Kidney (tissue), 14 donors: ENCODE data around the gene EFCAB14. TPM values are rescaled to one million over a fixed set of nuclear protein-coding genes. Genes with fewer than 3 reads are reported as not detected.

Experiments
- DNase-seq, 5 donors: peaks; one replicate each; pipeline ENCODE4 v3.0.0-alpha.2; 2013 to 2020
- FAIRE-seq: peaks from 2 replicates; lab custom pipeline; 2012; peaks lifted over from hg19 to GRCh38; lab: Jason Lieb, UNC
- H3K27ac ChIP-seq, 2 donors: one replicate each; pipeline ENCODE4 v1.7.0; 2013; ENCODE audit warnings: low read depth in 2 of 2, low read length in 2 of 2, inconsistent platforms in 1 of 2
- H3K27me3 ChIP-seq: one replicate; pipeline ENCODE4 v1.7.1; 2013; ENCODE audit warnings: low read length, inconsistent platforms; ENCODE audit not compliant: control insufficient read depth, insufficient read depth
- H3K36me3 ChIP-seq, 3 donors: one replicate each; pipeline versions ENCODE4 v1.7.0 to v1.7.1; 2013; ENCODE audit warnings: low read length in 3 of 3, control low read depth in 1 of 3, inconsistent platforms in 1 of 3; ENCODE audit not compliant: insufficient read depth in 3 of 3, control insufficient read depth in 2 of 3
- H3K4me1 ChIP-seq, 3 donors: one replicate each; pipeline versions ENCODE4 v1.7.0 to v1.7.1; 2013; ENCODE audit warnings: low read length in 3 of 3, inconsistent platforms in 1 of 3, low read depth in 1 of 3; ENCODE audit not compliant: control insufficient read depth in 2 of 3, insufficient read depth in 2 of 3
- H3K4me3 ChIP-seq, 3 donors: one replicate each; pipeline versions ENCODE4 v1.7.0 to v1.8.1; 2013; ENCODE audit warnings: low read length in 3 of 3, control low read depth in 1 of 3, inconsistent platforms in 1 of 3
- H3K9ac ChIP-seq, 3 donors: one replicate each; pipeline versions ENCODE4 v1.7.0 to v1.7.1; 2013; ENCODE audit warnings: low read length in 3 of 3, control low read depth in 1 of 3, inconsistent platforms in 1 of 3
- H3K9me3 ChIP-seq, 3 donors: one replicate each; pipeline versions ENCODE4 v1.7.0 to v1.7.1; 2013; ENCODE audit warnings: low read length in 3 of 3, control low read depth in 1 of 3, inconsistent platforms in 1 of 3; ENCODE audit not compliant: control insufficient read depth in 2 of 3, insufficient read depth in 1 of 3
- intact Hi-C: fragments of 100-400 bp; cut with DNase I; formaldehyde crosslinking; loops from one replicate; pipeline ENCODE4 v1.11.1; 2022
- polyA plus RNA-seq: library from polyadenylated mRNA; stranded (reverse); fragments of 350-450 nt; fragmentation: Illumina TruSeq; extraction: RNeasy Lipid Tissue Mini Kit (QIAGEN cat#74804); gene quantifications from one replicate; pipeline ENCODE4 v1.2.3, GENCODE V29; 2014; ENCODE audit warnings: low read depth, low replicate concordance; ENCODE audit not compliant: insufficient read depth
- total RNA-seq: library from RNA; stranded (reverse); fragmentation: NEBNext Ultra II Directional; extraction: Animal tissue kit (Norgen Biotek cat#: 25700); gene quantifications from one replicate; pipeline ENCODE4 v1.2.1, GENCODE V29; 2021
- TF ChIP-seq, protein P1 (sequence below): IDR thresholded peaks from 3 replicates; pipeline ENCODE4 v1.5.1; 2012; ENCODE audit warnings: mild to moderate bottlenecking, moderate library complexity, borderline replicate concordance; ENCODE audit not compliant: insufficient read depth; ENCODE audit errors: extremely low read depth
- donor health status: control.
- donor health status: control.
- donor health status: control.
- donor health status: control.
- donor health status: control.
- donor health status: DM: yes; HTN: yes; CAD: no.
- donor health status: Normal renal cell carcinoma (clear cell type).

EFCAB14 gene
- total and polyA plus RNA-seq, 2 donors from 2014 or later: 48.1 to 129 TPM

DNA sequence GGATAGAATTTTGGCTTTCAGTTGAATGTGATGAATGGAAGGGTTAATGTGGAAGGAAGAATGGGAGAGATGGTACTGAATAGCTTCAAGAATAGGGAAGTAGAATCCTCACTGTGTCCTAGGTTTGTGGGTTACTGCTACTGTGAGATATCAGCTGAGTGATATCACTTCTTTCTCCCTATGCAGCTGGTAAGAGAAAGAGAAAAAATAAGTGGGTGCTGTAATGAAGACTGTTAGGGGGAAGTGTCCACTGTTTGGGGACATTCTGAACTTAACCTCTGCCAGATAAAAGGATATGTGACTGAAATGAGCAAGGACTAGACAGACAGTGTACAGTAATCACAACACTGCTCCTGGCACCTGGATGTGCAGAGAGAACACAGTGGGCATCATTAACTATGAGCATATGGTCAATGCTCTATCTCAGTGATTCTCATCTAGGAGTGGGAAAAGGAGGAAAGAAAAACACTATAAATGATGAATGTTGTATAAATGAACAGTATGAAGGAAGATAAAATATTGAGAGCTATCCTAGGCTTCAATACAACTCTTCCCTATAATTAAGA, 76.7 kb downstream of the EFCAB14 start:
- Histone ChIP-seq H3K36me3 (peaks cover 0 to 5% (median 5%) of the 10 kb centered on the region in 3 donors), H3K9me3 (no peaks in the 10 kb centered on the region), H3K4me3 (no peak overlapping the region), H3K27me3 (no peaks in the 10 kb centered on the region), H3K9ac (no peak overlapping the region), H3K27ac (no peak overlapping the region), H3K4me1 (peaks cover 0 to 3% (median 0%) of the 10 kb centered on the region in 3 donors)
- no peak for DNase-seq
- TF ChIP-seq, protein P1, sequence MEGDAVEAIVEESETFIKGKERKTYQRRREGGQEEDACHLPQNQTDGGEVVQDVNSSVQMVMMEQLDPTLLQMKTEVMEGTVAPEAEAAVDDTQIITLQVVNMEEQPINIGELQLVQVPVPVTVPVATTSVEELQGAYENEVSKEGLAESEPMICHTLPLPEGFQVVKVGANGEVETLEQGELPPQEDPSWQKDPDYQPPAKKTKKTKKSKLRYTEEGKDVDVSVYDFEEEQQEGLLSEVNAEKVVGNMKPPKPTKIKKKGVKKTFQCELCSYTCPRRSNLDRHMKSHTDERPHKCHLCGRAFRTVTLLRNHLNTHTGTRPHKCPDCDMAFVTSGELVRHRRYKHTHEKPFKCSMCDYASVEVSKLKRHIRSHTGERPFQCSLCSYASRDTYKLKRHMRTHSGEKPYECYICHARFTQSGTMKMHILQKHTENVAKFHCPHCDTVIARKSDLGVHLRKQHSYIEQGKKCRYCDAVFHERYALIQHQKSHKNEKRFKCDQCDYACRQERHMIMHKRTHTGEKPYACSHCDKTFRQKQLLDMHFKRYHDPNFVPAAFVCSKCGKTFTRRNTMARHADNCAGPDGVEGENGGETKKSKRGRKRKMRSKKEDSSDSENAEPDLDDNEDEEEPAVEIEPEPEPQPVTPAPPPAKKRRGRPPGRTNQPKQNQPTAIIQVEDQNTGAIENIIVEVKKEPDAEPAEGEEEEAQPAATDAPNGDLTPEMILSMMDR: no peak
- intact Hi-C loops: no loop called here
- FAIRE-seq: no peak

DNA sequence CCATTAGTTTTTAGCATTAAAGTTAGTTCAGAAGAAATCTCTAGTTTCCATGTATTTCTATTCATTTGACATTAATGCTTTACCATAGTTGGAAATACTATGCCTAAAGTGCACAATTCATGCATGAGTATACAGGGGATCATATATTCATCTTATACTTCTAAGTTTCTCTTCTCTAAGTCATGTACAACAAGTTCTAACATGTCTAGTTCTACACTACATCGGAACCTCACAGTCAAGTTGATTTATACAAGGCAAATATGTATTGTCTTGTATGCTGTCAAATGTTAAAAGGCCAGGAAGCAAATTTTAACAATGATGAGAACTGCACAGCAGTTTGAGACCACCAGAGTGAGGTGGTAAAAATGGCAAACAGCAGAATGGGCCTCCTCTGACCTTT, 79.4 kb downstream of the EFCAB14 start:
- H3K27me3 ChIP-seq: no peaks in the 10 kb centered on the region
- no peak overlapping the region for H3K27ac ChIP-seq
- intact Hi-C loops: no loop called here
- no peak overlapping the region for H3K4me3 ChIP-seq
- H3K9ac ChIP-seq: no peak overlapping the region
- TF ChIP-seq, protein P1: no peak
- H3K36me3 ChIP-seq: peaks cover 6 to 25% (median 14%) of the 10 kb centered on the region in 3 donors
- no peak for DNase-seq
- no peaks in the 10 kb centered on the region for H3K9me3 ChIP-seq
- H3K4me1 ChIP-seq: peaks cover 0 to 3% (median 0%) of the 10 kb centered on the region in 3 donors
- FAIRE-seq: no peak

DNA sequence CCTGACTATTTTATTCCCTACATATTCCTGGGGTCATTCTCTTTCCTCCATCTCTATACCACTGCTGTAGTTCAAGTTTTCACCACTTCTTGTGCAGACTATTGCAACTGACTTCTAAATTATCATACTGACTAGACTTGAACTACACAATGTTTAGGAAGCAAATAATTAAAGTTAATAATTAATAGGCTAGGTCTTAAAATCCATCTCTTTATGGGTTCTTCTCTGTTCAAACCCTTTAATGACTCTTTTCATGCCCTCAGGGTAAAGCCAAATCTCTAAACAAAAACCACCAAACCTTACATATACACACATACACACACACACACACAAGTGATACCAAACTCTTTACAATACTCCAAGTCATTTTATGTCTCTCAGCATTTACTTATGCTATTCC, 80.0 kb downstream of the EFCAB14 start:
- H3K9ac ChIP-seq: no peak overlapping the region
- H3K4me1 ChIP-seq: peaks cover 0 to 3% (median 0%) of the 10 kb centered on the region in 3 donors
- DNase-seq: peak in 2 of 5 donors; percentile 25
- no peak overlapping the region for H3K4me3 ChIP-seq
- intact Hi-C loops: no loop called here
- H3K27me3 ChIP-seq: no peaks in the 10 kb centered on the region
- no peak for FAIRE-seq
- TF ChIP-seq, protein P1: no peak
- no peak overlapping the region for H3K27ac ChIP-seq
- peaks cover 6 to 31% (median 14%) of the 10 kb centered on the region in 3 donors for H3K36me3 ChIP-seq
- no peaks in the 10 kb centered on the region for H3K9me3 ChIP-seq
